AG09319 (cell line): ENCODE results near the gene MATN3.
"Not testable (repeated sequence)": the region's sequence is repeated elsewhere in the genome, so short reads cannot be mapped to it uniquely, and the experiment has no call there.

Experiments used
- DNase-seq: peaks from one replicate; pipeline ENCODE4 v3.0.0-alpha.2; 2010; ENCODE audit warnings: low read depth; ENCODE audit errors: extremely low read depth
- CTCF ChIP-seq: IDR thresholded peaks from 2 replicates; pipeline ENCODE4 v1.5.1; 2011; ENCODE audit warnings: low read depth, mild to moderate bottlenecking, inconsistent platforms, low read length, moderate library complexity

Gene MATN3

GRCh38 chr2:20049637-20050036 is 37.2 kb upstream of the MATN3 start:
- TF ChIP-seq CTCF = no peak
- DNase-seq = no peak

DNA sequence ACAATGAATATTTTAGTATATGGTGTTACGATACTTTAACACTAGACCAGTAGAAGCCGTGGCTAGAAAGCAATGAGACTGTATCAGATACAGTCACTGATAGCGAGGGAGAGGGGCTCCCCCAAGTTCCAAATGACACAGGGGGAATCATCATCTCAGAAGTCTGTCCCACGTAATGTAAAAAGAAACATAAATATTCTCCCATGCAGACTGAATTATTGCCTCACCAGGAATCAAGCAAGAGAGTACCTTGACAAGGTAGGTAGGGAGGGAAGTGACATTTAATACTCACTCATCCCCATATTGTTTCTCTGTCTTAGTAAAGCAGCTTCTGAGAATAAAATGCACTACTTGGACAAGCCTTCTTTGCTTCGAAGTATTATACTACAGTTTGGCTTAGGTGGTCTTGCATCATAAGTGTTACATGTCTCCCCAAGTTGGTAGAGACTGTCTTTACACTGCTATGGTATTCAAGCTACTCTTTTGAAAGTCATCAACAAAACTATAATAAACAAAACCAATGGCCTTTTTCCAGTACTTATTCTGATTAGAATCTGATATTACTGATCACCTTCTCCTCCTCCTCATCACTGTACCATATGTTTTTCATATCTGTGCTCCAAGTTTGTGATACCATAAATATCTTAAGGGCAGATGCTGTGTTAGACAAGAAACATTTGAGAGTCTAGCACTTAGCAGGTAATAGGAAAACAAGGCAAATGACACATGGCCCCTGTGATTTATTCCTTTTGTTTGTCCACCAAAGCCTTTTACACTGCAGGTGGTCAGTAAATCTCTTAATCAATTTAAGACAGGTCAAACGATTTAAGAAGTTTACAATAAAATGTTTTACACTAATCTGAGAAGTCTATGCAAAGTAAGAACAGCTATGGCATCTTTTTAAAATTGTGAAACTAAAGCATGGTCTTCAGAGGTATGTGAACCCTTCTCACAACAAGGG is 36.3 kb upstream of the MATN3 start:
- TF ChIP-seq CTCF = no peak
- DNase-seq = no peak

DNA sequence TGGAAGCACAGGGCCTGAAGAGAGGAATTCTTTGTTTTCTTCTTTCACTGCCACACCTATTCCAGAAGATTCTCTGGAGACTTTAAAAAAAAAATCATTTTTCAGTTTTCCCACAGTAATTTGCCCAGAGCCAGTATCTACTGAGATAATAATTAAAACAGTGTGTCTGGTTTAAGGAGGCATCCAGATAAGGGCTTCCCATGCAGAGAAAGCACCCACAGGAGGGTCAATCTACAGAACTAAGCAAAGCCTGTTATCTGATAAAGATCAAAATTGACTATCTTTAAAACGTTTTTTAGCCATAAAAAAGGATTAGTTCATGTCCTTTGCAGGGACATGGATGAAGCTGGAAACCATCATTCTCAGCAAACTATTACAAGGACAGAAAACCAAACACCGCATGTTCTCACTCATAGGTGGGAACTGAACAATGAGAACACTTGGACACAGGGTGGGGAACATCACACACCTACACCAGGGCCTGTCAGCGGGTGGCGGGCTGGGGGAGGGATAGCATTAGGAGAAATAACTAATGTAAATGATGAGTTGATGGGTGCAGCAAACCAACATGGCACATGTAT is 33.3 kb upstream of the MATN3 start:
- not testable (repeated sequence) for DNase-seq

GRCh38 chr2:20044778-20045177 is 32.3 kb upstream of the MATN3 start:
- TF ChIP-seq CTCF = no peak
- no peak for DNase-seq

DNA sequence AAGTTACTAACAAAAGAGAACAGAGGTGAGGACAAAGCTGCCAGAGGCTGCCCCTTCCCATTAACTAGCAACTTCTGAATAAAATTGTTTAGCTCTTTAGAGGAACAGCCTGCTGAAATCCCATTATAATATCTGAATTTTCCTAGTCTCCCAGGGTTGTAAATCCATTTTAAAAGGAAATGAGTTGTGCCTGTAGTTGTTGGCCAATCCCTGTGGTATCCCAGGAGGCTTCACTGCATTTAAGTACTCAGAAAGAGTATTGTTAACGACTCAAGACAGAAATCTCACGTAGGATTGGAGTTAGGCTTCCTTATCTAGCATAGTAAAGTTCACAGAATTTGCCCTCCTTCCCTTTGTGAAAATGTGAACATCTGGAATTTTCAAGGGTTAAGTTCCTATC is 30.1 kb upstream of the MATN3 start:
- DNase-seq = no peak
- no peak for TF ChIP-seq CTCF

DNA sequence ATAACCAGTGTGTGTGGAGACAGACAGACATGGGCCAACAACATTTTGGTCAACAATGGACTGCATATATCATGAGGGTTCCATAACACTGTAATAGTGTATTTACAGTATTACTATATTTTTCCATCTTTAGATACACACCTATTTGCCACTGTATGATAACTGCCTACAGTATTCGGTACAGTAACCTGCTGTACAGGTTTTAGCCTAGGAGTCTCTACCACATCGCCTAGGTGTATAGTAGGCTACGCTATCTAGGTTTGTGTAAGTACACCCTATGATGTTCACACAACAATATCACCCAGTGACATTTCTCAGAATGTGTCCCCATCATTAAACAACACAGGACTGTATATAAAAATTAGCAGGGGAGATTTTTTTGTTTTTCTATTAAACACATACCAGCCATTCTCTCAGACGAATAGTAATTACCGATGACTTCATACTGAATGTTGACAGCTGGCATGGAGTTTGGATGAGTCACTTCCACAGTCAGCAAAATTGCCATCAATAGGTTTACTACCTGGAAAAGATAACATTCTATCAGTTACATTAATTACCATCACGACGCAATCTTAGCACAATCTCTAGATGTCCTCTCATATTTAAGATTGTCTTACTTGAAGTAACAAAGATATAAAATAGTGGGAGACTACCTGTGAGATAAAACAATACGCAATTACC is 28.2 kb upstream of the MATN3 start:
- no peak for TF ChIP-seq CTCF
- DNase-seq = no peak

DNA sequence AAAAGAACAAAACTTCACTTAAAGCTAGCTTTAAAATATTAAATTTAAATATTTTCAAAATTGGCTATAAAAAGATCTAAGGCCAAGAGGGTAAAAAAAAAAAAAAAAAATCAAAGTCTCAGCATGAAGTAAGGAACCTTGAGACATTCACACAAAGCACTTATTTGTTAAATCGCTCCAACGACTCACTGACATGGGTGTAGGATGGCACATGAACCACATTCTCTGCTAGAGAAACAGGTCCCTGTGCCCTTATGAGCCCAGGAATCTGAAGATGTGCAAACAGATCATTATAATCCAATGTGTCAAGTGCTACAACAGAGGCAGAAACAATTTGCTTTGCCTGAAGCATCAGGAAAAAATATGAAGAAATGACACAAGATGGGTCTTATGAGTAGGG is 25.2 kb upstream of the MATN3 start:
- no peak for TF ChIP-seq CTCF
- no peak for DNase-seq
